Right atrium auricular region (tissue), 2 donors: ENCODE results near the gene FIG4. TPM values are rescaled to one million over a fixed set of nuclear protein-coding genes. Genes with fewer than 3 reads are reported as not detected.

Experiments
- DNase-seq: peaks from one replicate; pipeline ENCODE4 v3.0.0-alpha.2; 2019; ENCODE audit warnings: low spot score
- H3K27ac ChIP-seq, 2 donors: fragments of 200-600 bp; sonication (generic); 1 replicate in 1 of 2; 2 replicates in 1 of 2; pipeline ENCODE4 v1.5.1; 2016 to 2019
- H3K27me3 ChIP-seq, 2 donors: fragments of 200-600 bp; sonication (generic); one replicate each; pipeline versions ENCODE4 v1.5.1 to v1.6.0; 2017 to 2019
- H3K36me3 ChIP-seq: fragments of 200-600 bp; sonication (generic); one replicate; pipeline ENCODE4 v1.5.1; 2016
- H3K4me1 ChIP-seq, 2 donors: fragments of 200-600 bp; sonication (generic); one replicate each; pipeline versions ENCODE4 v1.5.1 to v1.6.0; 2017 to 2019
- H3K4me3 ChIP-seq, 2 donors: fragments of 200-600 bp; sonication (generic); 1 replicate in 1 of 2; 2 replicates in 1 of 2; pipeline ENCODE4 v1.5.1; 2017 to 2019; ENCODE audit warnings: mild to moderate bottlenecking in 1 of 2, moderate library complexity in 1 of 2
- H3K9me3 ChIP-seq, 2 donors: fragments of 200-600 bp; sonication (generic); one replicate each; pipeline ENCODE4 v1.5.1; 2019
- total RNA-seq, 2 donors: library from RNA; depleted of rRNA; stranded (reverse); fragments of >200 nt; gene quantifications; one replicate each; pipeline ENCODE4 v1.1.0, GENCODE V29; 2016
- TF ChIP-seq, protein P1 (sequence below), 2 donors: fragments of 200-600 bp; sonication (generic); IDR thresholded peaks; one replicate each; pipeline ENCODE4 v1.5.1; 2019; ENCODE audit warnings: antibody characterized with exemption in 2 of 2

Gene FIG4
- total RNA-seq, 2 donors from 2014 or later: 6.2 to 9.6 TPM

DNA sequence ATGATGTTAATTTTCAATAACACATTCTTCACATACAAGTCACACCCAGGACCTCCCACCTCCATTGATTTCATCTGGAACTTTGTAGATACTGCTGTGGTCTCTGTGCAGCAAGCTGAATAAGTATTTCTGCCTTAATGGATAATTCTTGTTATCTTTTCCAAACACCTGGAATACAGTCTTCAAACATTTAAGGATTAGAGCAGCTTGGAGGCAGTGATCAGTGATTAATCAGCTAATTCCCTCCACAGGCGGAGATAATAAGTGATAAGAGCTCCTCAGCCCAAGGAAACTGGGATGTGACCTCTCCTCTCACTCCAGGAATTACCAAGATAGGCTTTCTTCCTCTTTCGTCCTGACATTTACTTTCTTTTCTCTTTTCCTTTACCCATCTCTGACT, 110.7 kb downstream of the FIG4 start:
- no peaks in the 10 kb centered on the region for H3K27me3 ChIP-seq
- no peak for DNase-seq
- TF ChIP-seq, protein P1, sequence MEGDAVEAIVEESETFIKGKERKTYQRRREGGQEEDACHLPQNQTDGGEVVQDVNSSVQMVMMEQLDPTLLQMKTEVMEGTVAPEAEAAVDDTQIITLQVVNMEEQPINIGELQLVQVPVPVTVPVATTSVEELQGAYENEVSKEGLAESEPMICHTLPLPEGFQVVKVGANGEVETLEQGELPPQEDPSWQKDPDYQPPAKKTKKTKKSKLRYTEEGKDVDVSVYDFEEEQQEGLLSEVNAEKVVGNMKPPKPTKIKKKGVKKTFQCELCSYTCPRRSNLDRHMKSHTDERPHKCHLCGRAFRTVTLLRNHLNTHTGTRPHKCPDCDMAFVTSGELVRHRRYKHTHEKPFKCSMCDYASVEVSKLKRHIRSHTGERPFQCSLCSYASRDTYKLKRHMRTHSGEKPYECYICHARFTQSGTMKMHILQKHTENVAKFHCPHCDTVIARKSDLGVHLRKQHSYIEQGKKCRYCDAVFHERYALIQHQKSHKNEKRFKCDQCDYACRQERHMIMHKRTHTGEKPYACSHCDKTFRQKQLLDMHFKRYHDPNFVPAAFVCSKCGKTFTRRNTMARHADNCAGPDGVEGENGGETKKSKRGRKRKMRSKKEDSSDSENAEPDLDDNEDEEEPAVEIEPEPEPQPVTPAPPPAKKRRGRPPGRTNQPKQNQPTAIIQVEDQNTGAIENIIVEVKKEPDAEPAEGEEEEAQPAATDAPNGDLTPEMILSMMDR (IDR thresholded peaks at IDR 0.05): no peak

DNA sequence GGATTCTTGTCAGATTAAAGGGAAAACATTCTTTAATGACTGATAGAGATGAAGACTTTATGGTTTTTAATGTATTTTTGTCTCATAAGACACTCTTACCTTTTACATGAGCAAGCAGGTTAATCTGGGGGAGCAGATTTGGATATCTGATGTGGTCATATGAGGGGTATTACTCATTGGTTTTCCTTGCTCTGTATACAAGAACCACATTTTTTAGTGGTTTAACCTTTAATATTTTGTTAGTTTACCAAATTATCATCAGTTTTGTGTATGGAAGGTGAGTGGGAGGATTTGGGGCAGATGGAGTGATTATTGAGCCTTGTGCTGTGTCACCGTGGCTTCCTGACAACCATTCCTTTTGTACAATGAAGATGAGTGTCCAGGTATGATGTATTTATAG, 112.9 kb downstream of the FIG4 start:
- no peak overlapping the region for H3K27ac ChIP-seq
- no peaks in the 10 kb centered on the region for H3K36me3 ChIP-seq
- no peaks in the 10 kb centered on the region for H3K9me3 ChIP-seq
- no peaks in the 10 kb centered on the region for H3K4me1 ChIP-seq
- TF ChIP-seq, protein P1 (IDR thresholded peaks at IDR 0.05): no peak
- H3K27me3 ChIP-seq: no peaks in the 10 kb centered on the region
- no peak for DNase-seq
- H3K4me3 ChIP-seq: no peak overlapping the region

More for the DNA sequence above, 110.7 kb downstream of the FIG4 start:
- H3K9me3 ChIP-seq: no peaks in the 10 kb centered on the region
- H3K4me1 ChIP-seq: no peaks in the 10 kb centered on the region
- H3K4me3 ChIP-seq: no peak overlapping the region
- no peak overlapping the region for H3K27ac ChIP-seq
- peaks cover 6% of the 10 kb centered on the region for H3K36me3 ChIP-seq

DNA sequence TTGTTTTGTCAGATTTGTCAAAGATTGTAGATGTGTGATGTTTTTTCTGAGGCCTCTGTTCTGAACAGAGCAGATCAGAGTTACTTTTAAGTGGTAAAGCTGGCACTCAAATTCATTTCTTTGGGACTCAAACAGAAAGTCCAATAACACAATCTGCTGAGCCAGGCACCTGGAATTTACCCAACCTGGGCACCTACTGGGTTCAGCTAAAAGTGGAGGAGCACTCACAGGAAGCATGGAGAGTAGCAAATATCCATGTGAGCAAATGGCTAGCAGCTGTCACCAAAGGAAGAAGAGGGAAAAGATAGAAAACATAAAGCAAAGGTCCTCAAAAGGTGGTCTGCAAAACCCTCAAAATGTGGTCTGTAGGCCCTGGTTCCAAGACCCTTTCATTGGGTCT, 116.8 kb downstream of the FIG4 start:
- TF ChIP-seq, protein P1 (IDR thresholded peaks at IDR 0.05): no peak
- no peak overlapping the region for H3K27ac ChIP-seq
- H3K27me3 ChIP-seq: no peaks in the 10 kb centered on the region
- no peaks in the 10 kb centered on the region for H3K36me3 ChIP-seq
- no peak overlapping the region for H3K4me3 ChIP-seq
- no peaks in the 10 kb centered on the region for H3K4me1 ChIP-seq
- no peak for DNase-seq
- no peaks in the 10 kb centered on the region for H3K9me3 ChIP-seq

DNA sequence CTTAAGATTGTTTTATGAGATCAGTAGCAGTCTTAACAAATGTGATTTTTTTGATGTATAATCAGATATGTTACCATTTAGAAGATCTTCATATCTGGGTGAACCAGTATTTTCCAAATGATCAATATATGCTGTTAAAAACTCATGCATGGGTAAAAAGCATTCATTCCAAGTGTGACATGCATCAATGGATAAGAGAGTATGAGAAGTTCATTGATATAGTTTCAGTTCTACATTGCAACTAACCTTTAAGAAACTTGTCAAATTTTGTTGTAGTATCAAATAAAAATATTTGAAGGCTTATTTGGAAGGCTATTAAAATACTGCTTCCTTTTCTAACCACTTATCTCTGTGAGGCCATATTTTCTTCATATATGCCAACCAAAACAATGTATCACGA, 117.7 kb downstream of the FIG4 start:
- Histone ChIP-seq H3K27me3 (no peaks in the 10 kb centered on the region), H3K36me3 (no peaks in the 10 kb centered on the region), H3K4me1 (no peaks in the 10 kb centered on the region), H3K4me3 (no peak overlapping the region), H3K27ac (no peak overlapping the region), H3K9me3 (no peaks in the 10 kb centered on the region)
- DNase-seq: no peak
- TF ChIP-seq, protein P1 (IDR thresholded peaks at IDR 0.05): no peak

DNA sequence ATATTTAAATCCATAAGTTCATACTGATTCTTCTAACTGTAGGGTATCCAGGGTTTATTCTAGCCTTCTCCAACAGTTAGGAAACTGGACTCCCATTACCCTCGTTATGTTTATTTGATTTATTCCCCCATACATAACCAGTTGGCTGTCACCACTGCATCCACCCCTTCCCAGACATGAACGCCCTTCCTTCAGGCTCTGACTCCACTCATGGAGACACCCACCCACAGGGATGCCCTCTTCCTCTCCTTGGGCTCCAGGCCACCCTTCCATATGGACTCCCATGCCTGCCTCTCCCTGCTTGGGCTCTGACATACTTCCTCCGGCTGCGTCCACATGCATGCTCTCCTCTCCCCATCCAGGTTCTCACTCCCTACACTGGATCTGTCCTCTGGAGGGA, 124.0 kb downstream of the FIG4 start:
- H3K4me1 ChIP-seq: no peaks in the 10 kb centered on the region
- no peak overlapping the region for H3K27ac ChIP-seq
- no peaks in the 10 kb centered on the region for H3K9me3 ChIP-seq
- no peak for DNase-seq
- H3K27me3 ChIP-seq: no peaks in the 10 kb centered on the region
- no peak overlapping the region for H3K4me3 ChIP-seq
- no peaks in the 10 kb centered on the region for H3K36me3 ChIP-seq
- TF ChIP-seq, protein P1 (IDR thresholded peaks at IDR 0.05): no peak
